ENCODE results near the gene PPP1R2C. TPM values are rescaled to one million over a fixed set of nuclear protein-coding genes. Genes with fewer than 3 reads are reported as not detected.

The PPP1R2C gene
- total and polyA plus RNA-seq, 2 of the 8 experiments (the other 6 are each of a cell fraction or from before 2014, with no cell fraction given), result not detected

DNA sequence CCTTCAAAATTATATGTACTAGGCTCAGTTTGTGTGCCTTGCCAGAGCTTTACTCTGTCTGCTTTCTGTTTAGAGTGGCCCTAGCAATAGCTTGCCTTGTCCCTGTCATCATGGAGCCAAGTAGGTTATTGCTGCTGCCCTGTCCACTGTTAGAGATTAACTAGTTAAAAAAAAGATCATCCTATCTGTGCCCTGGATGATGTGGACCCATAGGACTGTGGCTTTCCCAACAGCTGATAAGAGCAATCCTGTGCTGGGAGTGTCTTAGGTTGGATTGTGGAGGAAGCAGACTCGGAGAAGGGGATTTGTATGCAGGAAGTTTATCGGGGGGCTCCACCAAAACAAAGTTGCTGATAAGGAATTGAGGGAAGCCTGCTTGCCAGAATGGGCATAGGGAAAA, 23.8 kb downstream of the PPP1R2C start (continued):
- TF ChIP-seq RBBP5 (IDR thresholded peaks at IDR 0.05; ENCODE audit: borderline replicate concordance, low read depth, low read length) (no peak), JUN (IDR thresholded peaks at IDR 0.05; ENCODE audit: low read depth, low read length) (no peak), CBX8 (IDR thresholded peaks at IDR 0.05; ENCODE audit: borderline replicate concordance, low read depth, low read length) (no peak), FOSL1 (IDR thresholded peaks at IDR 0.05; ENCODE audit: insufficient read depth, low read depth, low read length) (no peak), BACH1 (IDR thresholded peaks at IDR 0.05; ENCODE audit: low read length) (no peak), EZH2 (IDR thresholded peaks at IDR 0.05; ENCODE audit: low read depth, low read length, severe bottlenecking) (no peak)
